CD4-positive, alpha-beta T cell (primary cell): ENCODE data around the gene ORC3. TPM values are rescaled to one million over a fixed set of nuclear protein-coding genes. Genes with fewer than 3 reads are reported as not detected.

Experiments
- ATAC-seq: fragments of 200-7000 bp; cut with Tn5 transposase; one replicate; pipeline ENCODE4 v1.10.0; 2022; ENCODE audit warnings: mild to moderate bottlenecking; ENCODE audit not compliant: poor library complexity
- CTCF ChIA-PET: fragments of 350-600 bp; sonication (Branson Sonifier 250); formaldehyde crosslinking; loops from one replicate; lab custom pipeline; 2021; ENCODE audit warnings: antibody characterized with exemption, inconsistent platforms; lab: Charles Lee
- POLR2A ChIA-PET: fragments of 350-600 bp; sonication (Branson Sonifier 250); formaldehyde crosslinking; loops from one replicate; lab custom pipeline; 2021; ENCODE audit warnings: antibody characterized with exemption, inconsistent platforms; lab: Charles Lee
- DNase-seq, 14 experiments: peaks; one replicate each; pipeline ENCODE4 v3.0.0-alpha.2; 2013 to 2020; ENCODE audit warnings: mixed read lengths in 2 of 14
- H3K27ac ChIP-seq, 2 donors: one replicate each; pipeline versions ENCODE4 v1.5.1 to v1.7.0; 2013; ENCODE audit warnings: low read length in 2 of 2, low read depth in 1 of 2, mild to moderate bottlenecking in 1 of 2
- H3K27me3 ChIP-seq, 2 experiments: 1 replicate in 1 of 2; 2 replicates in 1 of 2; pipeline versions ENCODE4 v1.6.1 to v1.7.0; 2013; ENCODE audit warnings: low read length in 2 of 2, control low read depth in 1 of 2, mild to moderate bottlenecking in 1 of 2, moderate library complexity in 1 of 2; ENCODE audit not compliant: insufficient read depth in 2 of 2, control insufficient read depth in 1 of 2
- H3K36me3 ChIP-seq: one replicate; pipeline ENCODE4 v1.6.1; 2013; ENCODE audit warnings: low read length, control low read depth; ENCODE audit not compliant: insufficient read depth
- H3K4me1 ChIP-seq: one replicate; pipeline ENCODE4 v1.6.1; 2013; ENCODE audit warnings: low read length, control low read depth; ENCODE audit not compliant: insufficient read depth
- H3K4me3 ChIP-seq: one replicate; pipeline ENCODE4 v1.5.1; 2013; ENCODE audit warnings: mild to moderate bottlenecking, low read length, moderate library complexity
- H3K9me3 ChIP-seq, 2 experiments: 1 replicate in 1 of 2; 2 replicates in 1 of 2; pipeline versions ENCODE4 v1.6.1 to v1.7.0; 2013; ENCODE audit warnings: low read length in 2 of 2, mild to moderate bottlenecking in 2 of 2, control low read depth in 1 of 2, moderate library complexity in 1 of 2; ENCODE audit not compliant: control insufficient read depth in 1 of 2, insufficient read depth in 1 of 2
- H3K27ac Mint-ChIP-seq: one replicate; pipeline ENCODE4 v1.8.0; 2020; ENCODE audit warnings: mixed read lengths
- H3K27me3 Mint-ChIP-seq: one replicate; pipeline ENCODE4 v1.8.0; 2021; ENCODE audit warnings: mixed read lengths
- H3K36me3 Mint-ChIP-seq: one replicate; pipeline ENCODE4 v1.8.0; 2021; ENCODE audit warnings: low read depth, mixed read lengths
- H3K4me1 Mint-ChIP-seq: one replicate; pipeline ENCODE4 v1.8.0; 2021; ENCODE audit warnings: low read depth, mixed read lengths
- H3K4me3 Mint-ChIP-seq: one replicate; pipeline ENCODE4 v1.8.0; 2020; ENCODE audit warnings: mild to moderate bottlenecking, mixed read lengths
- H3K9me3 Mint-ChIP-seq: one replicate; pipeline ENCODE4 v1.8.0; 2020; ENCODE audit warnings: mixed read lengths
- intact Hi-C, 2 experiments: fragments of 100-400 bp; cut with DNase I in 1 of 2; cut with micrococcal nuclease in 1 of 2; formaldehyde crosslinking; loops; one replicate each; pipeline versions ENCODE4 v1.15.1 to v1.9.0; 2023 to 2025; cut with DNase I, micrococcal nuclease
- total RNA-seq, 174 experiments: library from RNA in 2 of 174; stranded (reverse) in 2 of 174; gene quantifications; one replicate each; pipeline ENCODE4 v1.2.3 and lab custom pipeline; 2021 to 2026
- TF ChIP-seq, protein P1 (sequence below): fragments of 200-600 bp; IDR thresholded peaks from one replicate; pipeline ENCODE4 v1.8.0; 2022; ENCODE audit warnings: antibody characterized with exemption, mild to moderate bottlenecking

The ORC3 gene
- total RNA-seq, 2 experiments from 2014 or later = 12.1 to 12.9 TPM

DNA sequence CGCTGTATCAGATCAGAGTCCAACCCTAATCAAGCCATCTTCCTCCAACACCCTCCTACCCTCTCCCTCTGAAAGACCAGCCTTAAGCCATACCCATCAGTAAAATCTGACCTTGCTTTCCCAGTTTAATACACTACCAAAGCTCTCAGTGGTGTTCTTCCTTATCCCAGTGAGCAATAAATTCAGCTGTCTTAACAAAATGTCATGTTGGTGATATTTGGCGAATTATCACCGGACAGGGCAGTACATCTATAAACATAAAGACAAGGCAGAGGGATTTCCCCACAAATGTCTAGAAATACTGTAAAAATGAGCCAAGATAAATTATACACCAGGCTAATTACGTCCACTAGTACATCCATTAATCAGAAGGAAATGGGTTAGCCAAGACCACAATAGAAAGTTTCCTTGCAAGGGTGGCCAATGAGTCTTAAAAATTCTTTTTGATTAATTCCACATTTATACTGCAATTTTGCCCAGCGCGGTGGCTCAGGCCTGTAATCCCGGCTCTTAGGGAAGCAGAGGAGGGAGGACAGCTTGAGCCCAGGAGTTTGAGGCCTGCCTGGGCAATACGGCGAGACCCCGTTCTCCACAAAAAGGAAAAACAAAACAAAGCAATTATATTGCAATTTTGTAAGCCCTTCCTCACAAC, 1.1 kb upstream of the ORC3 start:
- H3K4me3 Mint-ChIP-seq = peak overlapping the region; percentile 89

DNA sequence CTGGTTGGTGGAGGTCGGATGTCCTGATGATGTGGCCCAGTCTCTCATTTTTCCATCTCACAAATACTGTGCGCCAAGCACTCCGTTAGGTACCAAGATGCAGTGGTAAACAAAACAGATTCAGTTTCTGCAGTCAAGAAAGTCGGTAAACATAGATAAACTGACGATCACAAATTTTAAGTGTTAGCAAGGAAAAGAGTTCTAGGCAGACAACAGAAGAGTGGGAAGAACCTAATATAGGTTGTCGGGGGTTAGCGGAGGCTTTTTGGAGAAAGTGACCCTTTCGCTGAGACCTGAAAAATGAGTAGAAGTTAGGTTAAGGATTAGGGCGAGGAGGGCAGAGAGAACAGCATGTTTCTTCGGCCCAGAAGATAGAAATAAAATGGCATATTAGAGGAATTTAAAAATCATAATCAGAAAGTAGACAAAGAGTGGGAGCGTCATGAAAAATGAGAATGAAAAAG, 514 bp downstream of the ORC3 start:
- Mint-ChIP-seq H3K4me1 (peaks cover 70% of the 10 kb centered on the region), H3K27me3 (no peaks in the 10 kb centered on the region), H3K27ac (peak overlapping the region; percentile 87), H3K9me3 (no peaks in the 10 kb centered on the region), H3K36me3 (peaks cover 46% of the 10 kb centered on the region), H3K4me3 (peak overlapping the region; percentile 89)
- ChIA-PET POLR2A (interaction anchor here (1.3 to 2.2 kb wide), 4 partner anchors 9 to 436 kb away, joined by 3 to 23 read pairs (median 15); partner anchors contain the start of gene AKIRIN2), CTCF (interaction anchor here (1.1 kb wide), 1 partner anchor 268 kb away, joined by 3 read pairs; the partner anchor contains the start of gene SMIM8)
- intact Hi-C loops = loop anchor here (1.0 to 10.0 kb wide), 5 partner anchors 110 to 196 kb away; partner anchors contain the start of genes SLC35A1 (in 2 of the 2) and AKIRIN2 (in 1 of the 2)
- Histone ChIP-seq H3K4me3 (peak overlapping the region; percentile 68), H3K4me1 (peaks cover 37% of the 10 kb centered on the region), H3K9me3 (no peaks in the 10 kb centered on the region), H3K36me3 (peaks cover 14% of the 10 kb centered on the region), H3K27me3 (no peaks in the 10 kb centered on the region), H3K27ac (peak overlapping the region; percentile 76 to 80)
- TF ChIP-seq, protein P1, sequence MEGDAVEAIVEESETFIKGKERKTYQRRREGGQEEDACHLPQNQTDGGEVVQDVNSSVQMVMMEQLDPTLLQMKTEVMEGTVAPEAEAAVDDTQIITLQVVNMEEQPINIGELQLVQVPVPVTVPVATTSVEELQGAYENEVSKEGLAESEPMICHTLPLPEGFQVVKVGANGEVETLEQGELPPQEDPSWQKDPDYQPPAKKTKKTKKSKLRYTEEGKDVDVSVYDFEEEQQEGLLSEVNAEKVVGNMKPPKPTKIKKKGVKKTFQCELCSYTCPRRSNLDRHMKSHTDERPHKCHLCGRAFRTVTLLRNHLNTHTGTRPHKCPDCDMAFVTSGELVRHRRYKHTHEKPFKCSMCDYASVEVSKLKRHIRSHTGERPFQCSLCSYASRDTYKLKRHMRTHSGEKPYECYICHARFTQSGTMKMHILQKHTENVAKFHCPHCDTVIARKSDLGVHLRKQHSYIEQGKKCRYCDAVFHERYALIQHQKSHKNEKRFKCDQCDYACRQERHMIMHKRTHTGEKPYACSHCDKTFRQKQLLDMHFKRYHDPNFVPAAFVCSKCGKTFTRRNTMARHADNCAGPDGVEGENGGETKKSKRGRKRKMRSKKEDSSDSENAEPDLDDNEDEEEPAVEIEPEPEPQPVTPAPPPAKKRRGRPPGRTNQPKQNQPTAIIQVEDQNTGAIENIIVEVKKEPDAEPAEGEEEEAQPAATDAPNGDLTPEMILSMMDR = no peak
- DNase-seq = no peak
- ATAC-seq = no peak

More for the DNA sequence above, 1.1 kb upstream of the ORC3 start:
- peaks cover 85% of the 10 kb centered on the region for H3K4me1 Mint-ChIP-seq
- ATAC-seq = no peak
- Histone ChIP-seq H3K4me1 (peaks cover 37% of the 10 kb centered on the region), H3K27ac (no peak overlapping the region), H3K36me3 (peaks cover 12% of the 10 kb centered on the region), H3K4me3 (peak overlapping the region; percentile 68), H3K9me3 (no peaks in the 10 kb centered on the region), H3K27me3 (no peaks in the 10 kb centered on the region)
- ChIA-PET POLR2A (interaction anchor here (0.6 to 2.2 kb wide), 16 partner anchors 8 to 1492 kb away, joined by 3 to 23 read pairs (median 4); partner anchors contain the start of genes AKIRIN2, CFAP206, PNRC1 and RNGTT), CTCF (interaction anchor here (1.1 kb wide), 1 partner anchor 266 kb away, joined by 3 read pairs; the partner anchor contains the start of gene SMIM8)
- H3K27ac Mint-ChIP-seq = peak overlapping the region; percentile 87
- H3K27me3 Mint-ChIP-seq = no peaks in the 10 kb centered on the region
- H3K9me3 Mint-ChIP-seq = no peaks in the 10 kb centered on the region
- DNase-seq = no peak
- peaks cover 54% of the 10 kb centered on the region for H3K36me3 Mint-ChIP-seq
- intact Hi-C loops = loop anchor here in 1 of 2 experiments (2.0 to 5.0 kb wide), 3 partner anchors 182 to 437 kb away; partner anchors contain the start of genes CFAP206 and SMIM8
- TF ChIP-seq, protein P1 = no peak

DNA sequence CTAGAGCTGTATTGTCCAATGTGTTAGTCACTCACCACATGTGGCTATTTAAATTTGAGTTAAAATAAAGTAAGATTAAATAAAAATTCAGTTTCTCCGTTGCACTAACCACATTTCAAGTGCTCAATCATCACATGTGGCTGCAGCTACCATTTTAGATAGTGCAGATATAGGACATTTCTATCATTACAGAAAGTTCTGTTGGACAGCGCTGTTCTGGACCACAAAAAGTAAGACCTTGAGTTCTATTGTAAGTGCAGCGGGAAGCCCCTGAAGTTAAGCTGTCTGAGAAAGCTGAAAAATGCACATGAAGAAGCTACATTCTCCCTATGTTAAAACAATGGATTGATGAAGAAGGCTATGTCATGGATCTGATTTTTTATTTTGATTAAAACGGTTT, 1.1 kb downstream of the ORC3 start:
- H3K4me1 ChIP-seq = peaks cover 37% of the 10 kb centered on the region
- ChIA-PET POLR2A (interaction anchor here (1.3 to 2.2 kb wide), 4 partner anchors 10 to 437 kb away, joined by 3 to 23 read pairs (median 6); partner anchors contain the start of gene AKIRIN2), CTCF (no interaction called here)
- Mint-ChIP-seq H3K36me3 (peaks cover 47% of the 10 kb centered on the region), H3K27ac (peak overlapping the region; percentile 87), H3K9me3 (no peaks in the 10 kb centered on the region), H3K4me1 (peaks cover 67% of the 10 kb centered on the region), H3K4me3 (peak overlapping the region; percentile 89), H3K27me3 (no peaks in the 10 kb centered on the region)
- TF ChIP-seq, protein P1 = no peak
- H3K9me3 ChIP-seq = no peaks in the 10 kb centered on the region
- intact Hi-C loops = loop anchor here (1.0 to 10.0 kb wide), 5 partner anchors 110 to 196 kb away; partner anchors contain the start of genes SLC35A1 (in 2 of the 2) and AKIRIN2 (in 1 of the 2)
- H3K27ac ChIP-seq = no peak overlapping the region
- DNase-seq (no peak), ATAC-seq (no peak)
- H3K27me3 ChIP-seq = no peaks in the 10 kb centered on the region
- H3K36me3 ChIP-seq = peaks cover 18% of the 10 kb centered on the region
- H3K4me3 ChIP-seq = peak overlapping the region; percentile 68
